ENCODE measurements around the gene PTCD1.
"Not testable (repeated sequence)": the region's sequence is repeated elsewhere in the genome, so short reads cannot be mapped to it uniquely, and the experiment has no call there.

The PTCD1 gene

GRCh38 chr7:99451936-99452335 lies 13.3 kb upstream of the PTCD1 start:
- no peak for DNase-seq (ENCODE audit: low read depth)

- DNase-seq (ENCODE audit: low read depth): no peak
Observed at GRCh38 chr7:99449326-99449725, 10.7 kb upstream of the PTCD1 start.

GRCh38 chr7:99448855-99449254 lies 10.3 kb upstream of the PTCD1 start:
- no peak for DNase-seq (ENCODE audit: low read depth)

GRCh38 chr7:99447943-99448342 lies 9.3 kb upstream of the PTCD1 start:
- no peak for DNase-seq (ENCODE audit: low read depth)

GRCh38 chr7:99446096-99446495 lies 7.5 kb upstream of the PTCD1 start:
- DNase-seq (ENCODE audit: low read depth): no peak

GRCh38 chr7:99440195-99440594 lies 1.6 kb upstream of the PTCD1 start:
- no peak for DNase-seq (ENCODE audit: low read depth)

- DNase-seq (ENCODE audit: low read depth): no peak
Observed at GRCh38 chr7:99437946-99438572, 539 bp downstream of the PTCD1 start.

GRCh38 chr7:99433158-99433557 lies 5.4 kb downstream of the PTCD1 start:
- DNase-seq (ENCODE audit: low read depth): no peak

GRCh38 chr7:99431756-99432540 lies 6.7 kb downstream of the PTCD1 start:
- not testable (repeated sequence) for DNase-seq (ENCODE audit: low read depth)

- DNase-seq (ENCODE audit: low read depth): no peak
Observed at GRCh38 chr7:99429756-99430155, 8.8 kb downstream of the PTCD1 start.

- no peak for DNase-seq (ENCODE audit: low read depth)
Observed at GRCh38 chr7:99428972-99429566, 9.5 kb downstream of the PTCD1 start.

GRCh38 chr7:99424932-99425730 lies 13.5 kb downstream of the PTCD1 start:
- no peak for DNase-seq (ENCODE audit: low read depth)

GRCh38 chr7:99422625-99423024 lies 16.0 kb downstream of the PTCD1 start:
- DNase-seq (ENCODE audit: low read depth): no peak

- DNase-seq (ENCODE audit: low read depth): no peak
Observed at GRCh38 chr7:99422186-99422585, 16.4 kb downstream of the PTCD1 start.

GRCh38 chr7:99420986-99421385 lies 17.6 kb downstream of the PTCD1 start:
- DNase-seq (ENCODE audit: low read depth): no peak

GRCh38 chr7:99420213-99420612 lies 18.4 kb downstream of the PTCD1 start:
- DNase-seq (ENCODE audit: low read depth): no peak

GRCh38 chr7:99419323-99420021 lies 19.1 kb downstream of the PTCD1 start:
- DNase-seq (ENCODE audit: low read depth): no peak

- DNase-seq (ENCODE audit: low read depth): no peak
Observed at GRCh38 chr7:99418260-99418659, 20.3 kb downstream of the PTCD1 start.

- not testable (repeated sequence) for DNase-seq (ENCODE audit: low read depth)
Observed at GRCh38 chr7:99415513-99416127, 23.0 kb downstream of the PTCD1 start.

- DNase-seq (ENCODE audit: low read depth): no peak
Observed at GRCh38 chr7:99410635-99411034, 28.0 kb downstream of the PTCD1 start.

- no peak for DNase-seq (ENCODE audit: low read depth)
Observed at GRCh38 chr7:99409806-99410205, 28.8 kb downstream of the PTCD1 start.
